ENCODE results near the gene NHSL1.

NHSL1 gene

DNA sequence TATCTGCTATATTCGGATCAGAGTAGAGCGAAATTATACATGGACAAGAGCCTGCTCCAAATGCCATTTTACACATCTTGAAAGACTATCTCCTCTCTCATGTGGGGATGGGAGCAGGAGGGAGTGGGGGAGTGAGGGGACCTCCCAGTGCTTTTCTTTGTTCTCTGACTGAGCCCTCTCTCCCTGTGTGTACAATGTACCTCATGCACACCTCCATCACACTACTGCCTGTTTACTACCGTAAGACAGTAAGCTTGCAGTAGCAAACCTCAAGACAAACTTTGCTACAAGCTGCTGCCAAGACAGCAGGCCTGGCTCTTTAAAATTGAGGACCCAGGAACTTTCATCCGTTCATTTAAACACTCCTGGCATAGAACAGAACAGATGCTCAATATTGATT lies 7.2 kb downstream of the NHSL1 start:
- DNase-seq: no peak

DNA sequence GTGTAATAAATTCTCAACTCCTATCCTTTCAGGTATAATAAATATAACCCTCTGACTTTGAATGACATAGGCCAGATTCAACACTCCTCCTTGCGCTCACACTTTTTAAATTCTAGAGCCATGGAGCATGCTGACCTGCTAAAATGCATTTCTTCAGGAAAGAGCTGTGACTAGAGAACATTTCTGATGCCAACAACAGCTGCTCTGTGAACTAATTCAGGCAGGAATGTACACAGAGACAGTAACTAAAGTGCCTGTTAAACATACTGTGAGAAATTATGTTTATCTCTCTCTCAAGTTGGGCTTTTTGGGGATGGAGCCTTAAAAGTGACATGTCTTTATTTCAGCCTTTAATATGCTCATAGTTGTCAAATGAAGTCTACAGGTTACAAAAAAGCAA lies 8.3 kb downstream of the NHSL1 start:
- DNase-seq: no peak

DNA sequence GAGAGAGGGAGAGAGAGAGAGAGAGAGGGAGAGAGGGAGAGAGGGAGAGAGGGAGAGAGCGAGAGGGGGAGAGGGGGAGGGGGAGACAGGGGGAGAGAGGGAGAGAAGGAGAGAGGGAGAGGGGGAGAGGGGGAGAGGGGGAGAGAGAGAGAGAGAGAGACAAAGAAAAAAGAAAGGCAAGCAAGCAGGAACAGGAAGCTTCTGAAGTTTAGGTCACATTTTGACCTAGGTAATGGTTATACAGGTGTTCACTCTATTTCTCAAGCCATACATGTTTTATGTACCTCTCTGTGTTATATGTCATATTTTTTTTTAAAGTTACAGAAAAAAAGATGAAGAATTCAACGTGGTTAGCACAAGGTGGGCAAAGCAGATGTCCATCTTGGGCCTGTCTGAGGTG lies 9.4 kb downstream of the NHSL1 start:
- DNase-seq: no peak

DNA sequence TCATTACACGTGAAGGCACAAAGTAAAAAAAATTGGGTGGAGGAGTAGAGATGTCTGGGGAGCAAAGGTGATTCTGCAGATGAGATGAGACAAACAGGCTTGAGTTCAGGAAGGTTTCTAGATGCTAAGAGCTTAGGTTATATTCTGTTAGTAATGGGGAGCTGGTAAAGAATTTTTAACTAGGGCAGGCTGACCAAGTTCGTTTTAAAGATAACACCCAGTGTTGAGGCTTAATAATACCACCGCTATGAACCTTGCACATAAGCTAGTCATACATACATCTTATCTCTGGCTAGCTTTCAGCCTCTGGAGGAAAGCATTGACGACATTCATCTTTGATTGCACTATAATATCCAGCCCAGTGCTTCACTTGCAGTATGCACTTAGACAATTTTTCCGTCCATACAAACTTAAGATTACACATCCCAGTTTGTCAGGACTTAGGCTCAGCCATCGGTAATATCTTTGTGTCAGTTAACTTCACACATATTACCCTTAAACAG lies 12.1 kb downstream of the NHSL1 start:
- DNase-seq: no peak

DNA sequence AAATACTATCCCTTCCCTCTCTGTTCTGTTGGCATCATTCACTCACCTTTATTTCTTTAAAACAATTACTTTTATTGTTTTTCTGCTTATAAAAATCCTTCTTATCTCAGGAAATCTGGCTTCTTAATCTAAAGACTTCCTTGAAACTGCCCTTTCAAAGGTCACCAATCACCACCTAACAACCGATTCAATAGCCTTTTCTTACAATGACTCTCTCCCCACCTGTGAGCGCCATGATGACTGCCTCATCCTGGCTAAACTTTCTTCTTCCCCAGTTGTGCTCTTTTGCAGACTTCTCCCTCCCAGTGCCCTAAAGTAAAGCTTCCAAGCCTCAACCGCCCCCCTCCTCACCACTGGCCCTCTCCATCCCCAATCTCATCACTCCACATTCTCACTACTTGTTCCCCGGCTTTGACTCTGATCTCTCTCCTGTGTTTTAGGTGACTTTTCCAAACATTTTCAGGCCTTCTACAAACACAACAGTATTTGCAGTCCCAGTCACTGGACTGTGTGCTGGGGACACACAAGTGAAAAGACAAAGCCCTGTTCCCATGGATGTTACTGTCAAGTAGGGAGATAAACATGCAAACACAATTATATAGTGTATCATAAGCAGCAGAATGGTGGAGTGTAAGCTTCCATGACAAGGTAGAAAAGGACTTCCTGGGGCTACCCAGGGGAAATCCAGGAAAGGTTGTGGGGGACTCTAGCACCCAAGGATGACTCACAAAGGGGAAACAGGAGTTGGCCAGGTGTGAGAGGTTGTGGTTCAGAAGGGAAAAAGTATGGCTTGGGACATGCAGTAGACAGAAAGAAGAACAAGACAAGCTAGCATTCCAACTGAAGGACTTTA lies 12.8 kb downstream of the NHSL1 start:
- no peak for DNase-seq

DNA sequence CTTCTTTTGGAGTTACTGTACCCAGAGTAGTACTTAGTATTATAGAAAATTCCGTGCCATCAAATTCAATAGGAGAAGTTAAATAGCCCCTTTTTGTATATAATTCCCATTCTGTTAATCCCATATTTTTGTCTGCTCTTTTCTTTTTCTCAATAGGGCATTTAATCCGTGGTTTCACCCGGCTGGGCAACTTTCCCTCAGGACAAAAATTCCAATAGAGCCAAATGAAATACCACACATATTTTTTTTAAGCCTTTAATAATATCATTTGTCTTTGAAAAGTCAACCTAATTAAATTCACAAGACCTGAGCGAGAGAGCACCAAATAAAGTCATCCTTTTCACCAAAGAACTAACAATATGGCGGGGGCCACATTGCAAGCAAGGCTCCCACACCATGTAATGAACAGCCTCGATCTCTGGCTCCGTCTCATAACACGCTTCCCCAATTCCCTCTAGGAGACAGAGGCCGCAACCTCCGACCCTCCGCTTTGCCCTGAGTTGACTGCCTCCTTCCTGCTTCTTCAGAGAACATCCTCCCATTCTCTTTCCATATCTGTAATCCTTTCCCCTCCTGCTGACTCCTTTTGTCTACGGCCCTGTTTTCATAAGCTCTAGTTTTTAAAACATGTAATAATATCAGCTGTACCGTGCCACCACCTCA lies 13.6 kb downstream of the NHSL1 start:
- no peak for DNase-seq

DNA sequence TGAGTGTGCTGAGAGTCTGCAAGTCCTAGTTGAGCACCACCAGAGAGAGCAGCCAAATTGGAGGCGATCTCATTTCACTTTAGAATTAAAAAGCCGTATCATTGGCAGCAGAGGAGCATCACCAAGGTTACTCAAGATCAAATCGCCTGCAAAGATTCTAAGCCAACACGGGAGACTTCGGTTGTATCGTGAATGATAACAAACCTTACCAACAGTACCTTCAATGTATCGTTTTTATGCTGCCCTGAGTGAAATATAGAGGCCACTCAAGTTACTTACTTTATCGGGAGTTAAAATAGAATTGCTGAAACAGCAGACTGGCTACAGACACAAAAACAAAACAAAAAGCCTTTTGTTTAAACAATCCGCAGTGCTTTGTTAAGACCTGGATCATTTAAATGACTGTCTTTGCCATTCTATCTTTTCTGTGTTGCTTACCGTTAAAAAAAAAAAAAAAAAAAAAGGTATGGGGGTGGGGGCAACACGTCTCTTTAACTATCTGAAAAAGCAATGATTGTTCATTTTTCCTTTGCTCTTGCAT lies 14.2 kb downstream of the NHSL1 start:
- no peak for DNase-seq

DNA sequence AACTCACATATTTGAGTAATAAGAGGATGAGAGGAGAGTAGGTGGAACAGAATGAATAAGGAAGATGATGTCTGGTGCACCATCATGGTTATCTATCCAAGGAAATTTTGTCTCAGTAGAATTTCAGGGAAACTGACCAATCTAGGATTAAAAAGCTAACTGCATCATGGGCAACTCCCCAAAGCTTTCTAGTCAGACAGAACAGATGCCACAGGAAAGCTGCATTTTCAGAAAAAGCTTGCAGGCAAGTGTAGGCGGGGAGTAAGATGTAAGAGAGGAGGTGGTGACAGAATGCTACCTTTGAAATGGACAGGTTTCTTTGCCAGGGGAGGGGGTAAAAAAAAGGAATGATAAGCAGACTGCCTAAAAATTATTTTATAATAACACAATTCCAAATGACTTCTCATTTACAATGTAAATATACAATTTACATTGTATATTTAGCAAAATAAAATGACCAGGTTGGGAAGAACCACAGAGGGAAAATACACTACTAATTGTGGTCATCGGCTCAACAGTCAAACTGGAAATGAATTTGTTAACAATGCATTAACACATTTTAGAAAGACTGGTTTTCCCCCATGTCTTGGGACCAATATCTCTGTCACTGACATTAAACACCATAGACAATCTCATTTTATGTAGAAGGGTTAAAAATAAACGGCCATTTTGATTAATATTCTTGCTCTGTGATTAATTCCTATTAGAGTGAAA lies 15.1 kb downstream of the NHSL1 start:
- no peak for DNase-seq

DNA sequence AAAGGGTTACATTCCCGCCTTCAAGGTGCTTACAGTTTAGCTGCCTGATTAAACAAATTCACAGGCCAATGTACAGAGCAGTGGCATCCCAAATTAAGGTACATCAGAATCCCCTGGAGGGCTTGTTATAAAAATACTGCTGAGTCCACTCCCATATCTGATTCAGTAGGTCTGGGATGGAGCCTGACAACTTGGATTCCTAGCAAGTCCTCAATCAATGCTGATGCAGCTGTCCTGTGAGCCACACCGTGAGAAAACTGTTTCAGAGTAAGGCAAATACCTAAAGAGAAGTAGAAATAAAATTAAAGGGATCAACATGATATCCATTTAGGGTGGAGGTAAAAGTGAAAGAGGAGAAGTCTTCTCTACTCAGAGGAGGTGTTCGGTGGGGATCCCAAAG lies 16.5 kb downstream of the NHSL1 start:
- DNase-seq: no peak

DNA sequence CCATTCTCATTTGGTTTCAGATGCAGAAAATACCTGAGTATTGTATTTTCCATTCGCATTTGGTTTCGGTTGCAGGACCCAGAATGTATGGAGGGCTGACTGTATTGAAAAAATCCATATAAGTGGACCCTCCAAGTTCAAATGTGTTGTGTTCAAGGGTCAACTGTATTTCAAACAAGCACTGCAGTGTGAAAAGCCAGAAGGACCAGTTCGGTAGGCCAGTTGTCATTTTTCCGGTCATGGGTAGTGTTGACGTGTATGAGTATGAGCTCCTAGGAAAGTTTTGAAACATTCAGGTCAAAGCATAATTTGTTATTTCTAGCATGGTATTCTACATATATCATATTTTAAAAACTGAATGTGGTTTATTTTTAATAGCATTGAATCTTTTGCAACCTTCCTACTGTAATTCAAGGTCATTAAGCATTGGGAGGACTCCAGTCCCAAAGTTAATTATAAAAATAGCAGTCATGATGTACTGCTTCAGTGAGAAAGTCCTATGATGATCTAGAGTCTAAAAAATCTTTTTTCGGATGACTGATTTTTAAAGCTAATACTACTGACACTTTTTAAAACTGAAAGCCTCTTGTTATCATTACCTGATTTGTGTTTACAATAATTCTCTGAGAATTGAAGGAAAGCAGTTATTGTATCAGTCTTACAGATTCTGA lies 18.9 kb downstream of the NHSL1 start:
- no peak for DNase-seq

DNA sequence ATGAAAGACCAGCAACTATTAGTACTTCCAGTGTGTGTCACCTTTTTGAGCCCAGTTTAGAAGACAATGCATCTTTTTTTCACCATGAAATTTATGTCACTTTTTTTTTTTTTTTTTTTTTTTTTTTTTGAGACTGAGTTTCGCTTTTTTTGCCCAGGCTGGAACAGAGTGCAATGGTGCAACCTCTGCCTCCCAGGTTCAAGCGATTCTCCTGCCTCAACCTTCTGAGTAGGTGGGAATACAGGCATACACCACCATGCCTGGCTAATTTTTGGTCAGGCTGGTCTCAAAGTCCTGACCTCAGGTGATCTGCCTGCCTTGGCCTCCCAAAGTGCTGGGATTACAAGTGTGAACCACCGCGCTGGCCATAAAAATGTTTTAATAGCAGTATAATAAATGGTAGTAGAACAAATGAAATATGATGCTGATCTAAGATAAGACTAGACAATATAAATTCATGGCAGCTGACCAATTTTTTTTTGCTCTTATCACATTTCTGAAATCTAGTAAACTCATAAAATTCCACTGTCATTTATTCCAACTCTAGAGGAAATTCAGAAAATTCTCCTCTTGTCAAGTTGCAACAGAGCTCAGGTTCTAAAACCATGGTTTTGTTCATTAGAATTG lies 21.3 kb downstream of the NHSL1 start:
- DNase-seq: no peak

DNA sequence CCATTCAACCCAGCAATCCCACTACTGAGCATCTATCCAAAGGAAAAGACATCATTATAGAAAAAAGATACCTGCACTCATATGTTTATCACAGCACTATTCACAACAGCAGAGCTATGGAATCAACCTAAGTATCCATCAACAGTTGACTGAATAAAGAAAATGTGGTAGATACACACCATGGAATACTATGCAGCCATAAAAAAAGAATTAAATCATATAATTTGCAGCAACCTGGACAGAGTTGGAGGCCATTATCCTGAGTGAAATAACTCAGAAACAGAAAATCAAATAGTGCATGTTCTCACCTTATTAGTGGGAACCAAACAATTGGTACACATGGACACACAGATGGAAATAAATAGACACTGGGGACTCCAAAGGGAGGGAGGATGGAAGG lies 23.2 kb downstream of the NHSL1 start:
- DNase-seq: no peak

DNA sequence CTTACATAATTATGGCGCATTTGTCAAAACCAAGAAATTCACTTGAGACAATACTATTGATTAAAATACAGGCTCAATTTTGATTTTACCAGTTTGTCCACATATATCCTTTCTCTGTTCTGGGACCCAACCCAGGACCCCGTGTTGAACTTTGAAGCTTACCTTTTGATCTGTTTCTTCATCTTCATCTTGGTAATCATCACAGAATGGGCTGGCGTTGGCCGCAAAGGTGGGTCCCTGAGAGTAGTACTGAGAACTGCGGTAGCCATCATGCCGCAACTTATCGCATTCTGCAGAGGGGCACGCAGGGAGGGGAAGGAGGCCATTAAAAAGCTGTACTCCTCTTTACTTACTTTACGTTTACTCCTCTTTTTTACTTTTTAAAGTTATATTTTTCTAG lies 26.1 kb downstream of the NHSL1 start:
- DNase-seq: no peak

DNA sequence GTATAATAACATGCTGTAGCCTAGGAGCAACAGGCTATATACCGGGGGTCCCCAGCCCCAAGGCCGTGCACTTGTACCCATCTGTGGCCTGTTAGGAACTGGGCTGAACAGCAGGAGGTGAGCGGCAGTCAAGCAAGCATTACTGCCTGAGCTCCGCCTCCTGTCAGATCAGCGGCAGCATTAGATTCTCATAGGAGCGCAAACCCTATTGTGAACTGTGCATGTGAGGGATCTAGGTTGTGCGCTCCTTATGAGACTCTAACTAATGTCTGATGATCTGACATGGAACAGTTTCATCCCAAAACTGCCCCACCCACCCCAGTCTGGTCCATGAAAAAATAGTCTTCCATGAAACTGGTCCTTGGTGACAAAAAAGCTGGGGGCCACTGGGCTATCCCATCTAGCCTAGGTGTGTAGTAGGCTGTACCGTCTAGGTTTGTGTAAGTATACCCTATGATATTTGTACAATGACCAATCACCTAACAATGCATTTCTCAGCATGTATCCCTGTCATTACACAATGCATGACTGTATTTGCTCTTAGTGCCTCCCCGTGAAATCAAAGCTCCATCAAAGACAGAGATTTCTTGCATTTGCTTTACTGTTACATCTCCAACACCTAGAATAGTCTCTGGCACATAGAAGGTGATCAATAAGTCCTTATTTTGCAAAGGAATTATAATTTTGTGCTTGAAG lies 30.8 kb downstream of the NHSL1 start:
- peak; percentile 74 for DNase-seq

DNA sequence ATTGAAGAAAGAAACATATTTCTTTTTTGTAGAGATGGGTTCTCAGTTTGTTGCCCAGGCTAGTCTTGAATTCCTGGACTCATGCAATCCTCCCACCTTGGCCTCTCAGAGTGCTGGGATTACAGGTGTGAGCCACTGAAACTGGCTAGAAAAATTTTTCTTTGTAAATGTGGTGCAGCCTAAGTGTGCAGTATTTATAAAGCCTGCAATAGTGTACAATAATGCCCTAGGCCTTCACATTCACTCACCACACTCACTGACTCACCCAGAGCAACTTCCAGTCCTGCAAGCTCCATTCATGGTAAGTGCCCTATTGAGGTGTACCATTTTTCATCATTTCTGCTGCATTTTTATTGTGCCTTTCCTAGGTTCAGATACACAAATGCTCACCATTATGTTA lies 31.4 kb downstream of the NHSL1 start:
- no peak for DNase-seq

DNA sequence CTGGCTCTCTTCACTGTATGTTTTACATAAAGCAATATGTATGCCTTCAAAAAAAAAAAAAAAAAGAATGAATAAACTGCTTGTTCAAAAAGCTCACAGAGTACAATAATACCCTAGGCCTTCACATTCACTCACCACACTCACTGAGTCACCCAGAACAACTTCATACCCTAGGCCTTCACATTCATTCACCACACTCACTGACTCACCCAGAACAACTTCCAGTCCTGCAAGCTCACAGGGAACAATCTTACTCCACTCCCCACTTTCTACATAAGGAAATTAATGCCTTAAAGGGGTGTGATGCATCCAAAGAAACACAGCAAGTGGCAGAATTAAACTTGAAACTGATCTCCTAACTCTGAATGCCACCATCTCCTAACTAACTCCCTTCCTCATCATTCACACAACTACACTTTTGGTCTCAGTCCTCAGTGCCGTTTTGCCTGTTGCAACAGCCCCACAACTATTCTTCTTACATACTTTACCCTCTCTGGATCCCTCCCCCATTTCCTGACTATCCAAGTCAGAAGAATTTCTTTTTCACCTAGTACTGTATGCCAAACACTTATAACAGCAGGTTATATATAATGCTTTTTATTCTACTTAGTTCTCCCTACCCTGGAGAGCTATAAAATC lies 34.2 kb downstream of the NHSL1 start:
- peak; percentile 95 for DNase-seq

DNA sequence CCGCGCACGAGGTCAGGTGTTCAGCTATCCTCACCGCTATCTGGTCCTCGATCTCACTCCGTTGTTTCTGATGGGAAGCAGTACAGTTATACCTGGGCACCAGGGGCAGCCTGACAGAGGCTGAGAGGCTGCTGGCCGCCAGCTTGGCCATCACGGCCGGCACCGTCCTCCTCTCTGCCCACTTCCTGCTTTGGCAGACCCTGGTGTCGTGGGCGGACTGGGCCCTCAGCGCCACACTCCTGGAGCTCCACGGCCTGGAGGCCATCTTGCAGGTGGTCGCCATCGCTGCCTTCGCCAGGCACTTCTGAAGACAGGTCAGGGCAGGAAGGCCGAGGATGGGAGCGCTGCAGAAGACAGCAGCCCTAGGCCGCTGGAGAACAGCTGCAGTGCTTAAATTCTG lies 35.2 kb downstream of the NHSL1 start:
- DNase-seq: no peak

DNA sequence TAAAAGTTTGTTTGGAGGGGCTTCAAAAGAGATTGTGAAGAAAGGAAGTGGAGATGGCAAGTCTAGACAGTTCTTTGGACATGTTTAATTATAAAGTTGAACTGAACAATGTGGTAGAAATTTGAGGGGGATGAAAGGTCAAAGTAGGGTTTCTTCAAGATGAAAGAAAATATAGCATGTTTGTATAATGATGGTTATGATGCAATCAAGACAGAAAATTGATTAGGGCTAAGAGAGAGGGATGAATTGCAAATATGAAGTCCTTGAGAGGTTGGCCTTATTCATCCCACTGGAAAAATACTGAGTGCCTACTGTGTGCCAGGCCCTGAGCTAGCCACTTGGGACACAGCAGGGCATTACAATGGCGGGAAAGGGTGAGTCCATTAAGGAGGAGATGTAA lies 37.6 kb downstream of the NHSL1 start:
- DNase-seq: no peak

DNA sequence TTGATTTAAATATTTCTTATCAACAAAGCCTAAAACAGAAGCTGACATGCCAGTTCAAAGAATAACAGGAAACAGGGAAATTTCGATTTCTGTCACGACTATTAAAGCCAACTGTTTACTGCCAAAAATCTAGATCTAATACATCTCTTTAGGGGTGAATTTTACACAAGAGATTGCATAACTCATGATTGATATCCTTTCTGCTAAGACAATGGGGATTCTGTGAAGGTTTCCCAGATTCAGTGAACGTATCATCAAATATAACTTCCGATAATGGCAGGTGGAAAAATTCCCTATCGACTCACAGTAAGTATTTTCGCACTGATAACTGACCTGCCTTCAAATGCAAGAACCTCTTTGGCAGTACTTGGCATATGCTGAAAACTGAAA lies 42.9 kb downstream of the NHSL1 start:
- DNase-seq: no peak

DNA sequence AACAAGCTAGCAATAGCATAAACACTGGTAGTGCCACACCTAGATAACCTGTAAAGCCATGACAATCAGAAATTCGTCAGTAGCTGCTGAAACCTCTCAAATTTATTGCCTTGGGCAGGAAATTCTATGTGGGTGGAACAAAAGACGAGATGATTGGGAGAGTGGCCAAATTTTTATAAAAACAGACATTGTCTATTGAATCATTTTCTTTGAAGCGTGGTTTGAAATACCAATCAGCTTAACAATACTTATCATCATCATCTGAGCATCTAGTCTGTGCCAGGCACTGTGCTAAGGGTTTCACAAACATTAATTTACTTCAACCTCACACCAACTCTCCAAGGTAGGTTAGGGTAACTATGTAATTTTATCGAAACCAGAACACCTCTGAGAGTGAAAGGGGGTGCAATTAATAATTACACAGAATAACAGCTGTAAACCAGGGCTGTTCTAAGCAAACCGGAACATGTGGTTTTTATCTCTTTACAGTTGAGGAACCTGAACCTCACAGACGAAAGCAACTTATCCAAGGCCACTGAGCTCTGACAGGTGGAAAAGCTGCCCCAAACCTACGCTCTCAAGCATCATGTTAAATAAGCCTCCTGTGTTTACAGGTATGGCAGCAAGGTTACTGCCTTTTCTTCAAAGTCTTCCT lies 43.4 kb downstream of the NHSL1 start:
- DNase-seq: peak; percentile 62
